HG02981 (cell line): ENCODE results near the gene SIGLEC1.

Experiments
- ATAC-seq: cut with Tn5 transposase; IDR thresholded peaks from one replicate; pipeline ENCODE4 v1.9.1; 2021; ENCODE audit warnings: mild to moderate bottlenecking, moderate library complexity; ENCODE audit not compliant: unreplicated experiment

Gene SIGLEC1

GRCh38 chr20:3744806-3745685 lies 32.6 kb upstream of the SIGLEC1 start:
- no peak for ATAC-seq

- ATAC-seq, result no peak
Measured at GRCh38 chr20:3744037-3744436, 31.6 kb upstream of the SIGLEC1 start.

DNA sequence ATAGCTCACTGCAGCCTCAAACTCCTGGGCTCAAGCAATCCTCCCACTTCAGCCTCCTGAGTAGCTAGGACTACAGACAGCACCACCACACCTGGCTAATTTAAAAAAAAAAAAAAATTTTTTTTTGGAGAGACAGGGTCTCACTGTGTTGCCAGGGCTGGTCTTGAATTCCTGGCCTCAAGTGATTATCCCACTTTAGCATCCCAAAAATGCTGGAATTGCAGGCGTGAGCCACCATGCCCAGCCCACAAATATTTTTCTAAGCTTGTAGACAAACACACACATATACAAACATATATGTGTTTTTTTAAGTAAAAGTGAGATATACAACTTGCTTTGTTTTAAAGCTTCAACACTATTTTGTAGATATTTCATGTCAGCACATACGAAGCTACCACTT lies 30.9 kb upstream of the SIGLEC1 start:
- ATAC-seq, result no peak

DNA sequence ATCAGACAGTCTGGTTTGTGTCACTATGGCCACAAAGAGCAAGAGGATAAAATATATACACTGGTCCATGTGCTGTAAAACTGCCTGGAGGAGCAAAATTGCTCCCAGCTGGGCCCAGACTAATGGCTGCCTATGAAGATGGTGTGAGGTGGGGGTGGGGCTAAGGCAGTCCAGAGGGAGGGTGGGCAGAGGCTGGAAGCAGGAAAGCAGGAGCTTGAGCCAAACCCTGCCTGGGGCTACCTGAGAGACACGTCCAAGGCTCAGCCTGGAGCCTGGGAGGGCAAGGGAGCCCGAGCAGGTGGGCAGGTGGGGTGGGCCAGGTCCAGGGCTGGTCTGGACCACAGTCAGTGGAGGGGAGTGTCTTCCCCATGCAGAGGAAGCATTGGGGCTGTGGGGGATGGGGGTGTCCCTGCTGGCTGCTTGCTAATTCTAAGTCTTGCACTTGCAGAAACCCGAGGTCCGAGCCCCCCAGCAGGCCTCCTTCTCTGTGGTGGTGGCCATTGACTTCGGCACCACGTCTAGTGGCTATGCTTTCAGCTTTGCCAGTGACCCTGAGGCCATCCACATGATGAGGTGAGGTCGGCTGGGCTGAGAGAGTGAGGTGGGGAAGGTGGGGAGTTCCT lies 29.5 kb upstream of the SIGLEC1 start:
- no peak for ATAC-seq

- ATAC-seq, result no peak
Measured at GRCh38 chr20:3740615-3741301, 28.4 kb upstream of the SIGLEC1 start.

DNA sequence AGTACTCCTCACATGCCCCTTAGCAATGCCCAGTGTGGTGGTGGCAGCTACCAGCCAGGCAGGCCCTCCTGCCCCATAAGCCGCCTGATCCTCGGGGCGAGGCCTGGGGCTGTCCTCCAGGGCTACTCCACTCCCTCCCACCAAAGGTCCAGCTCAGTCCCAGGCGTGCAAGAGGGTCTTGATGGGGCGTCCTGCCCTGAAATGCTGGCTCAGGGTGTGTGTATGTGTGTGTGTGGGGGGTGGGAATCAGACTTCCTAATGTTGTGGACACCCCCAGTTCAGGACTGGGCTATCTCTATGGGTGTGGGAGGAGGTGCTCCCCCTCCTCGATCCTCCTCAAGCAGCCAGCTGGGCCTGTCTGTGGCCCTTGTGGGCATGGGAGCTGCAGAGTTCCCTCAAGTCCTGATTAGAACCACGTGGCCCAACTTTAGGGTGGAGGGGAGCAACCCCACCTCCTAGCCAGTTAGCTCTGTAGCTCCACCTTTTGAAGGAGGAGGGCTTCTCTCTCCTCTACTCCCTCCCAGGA lies 27.6 kb upstream of the SIGLEC1 start:
- no peak for ATAC-seq

DNA sequence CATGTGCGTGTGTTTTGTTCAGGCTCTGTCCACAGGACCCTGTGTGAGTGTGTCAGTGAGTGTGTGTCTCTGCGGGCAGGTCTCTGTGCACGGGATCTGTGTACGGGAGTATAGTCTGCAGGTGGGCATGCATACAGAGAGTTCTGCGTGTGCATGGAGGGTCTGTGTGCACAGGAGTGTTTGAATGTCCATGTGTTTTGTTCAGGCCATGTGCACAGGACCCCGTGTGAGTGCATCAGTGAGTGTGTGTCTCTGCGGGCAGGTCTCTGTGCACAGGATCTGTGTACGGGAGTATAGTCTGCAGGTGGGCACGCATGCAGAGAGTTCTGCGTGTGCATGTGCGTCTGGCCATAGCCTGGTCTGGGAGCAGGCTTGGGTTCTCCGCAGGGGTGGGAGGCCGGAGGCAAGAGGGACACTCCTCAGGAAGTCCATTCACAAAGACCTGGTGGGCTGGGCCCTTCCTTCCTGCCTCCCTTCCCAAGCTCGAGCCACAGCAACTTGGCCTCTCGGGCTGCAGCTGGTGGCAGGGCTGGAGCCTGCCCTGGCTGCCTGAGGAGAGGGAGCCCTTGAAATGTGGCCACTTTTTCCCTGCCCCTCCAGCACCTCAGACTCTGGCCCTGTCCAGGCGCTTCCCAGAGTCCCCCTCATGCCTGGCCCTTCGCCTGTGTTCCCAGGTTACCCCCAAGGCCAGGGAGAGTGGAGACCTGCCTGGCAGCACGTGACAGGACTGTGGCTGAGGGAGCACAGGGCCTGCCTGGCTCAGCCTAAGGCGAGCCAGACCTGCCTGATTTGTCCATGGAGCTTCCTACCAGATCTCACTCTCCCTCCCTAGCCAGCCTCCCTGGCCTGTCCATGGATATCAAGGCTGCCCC lies 26.9 kb upstream of the SIGLEC1 start:
- no peak for ATAC-seq

DNA sequence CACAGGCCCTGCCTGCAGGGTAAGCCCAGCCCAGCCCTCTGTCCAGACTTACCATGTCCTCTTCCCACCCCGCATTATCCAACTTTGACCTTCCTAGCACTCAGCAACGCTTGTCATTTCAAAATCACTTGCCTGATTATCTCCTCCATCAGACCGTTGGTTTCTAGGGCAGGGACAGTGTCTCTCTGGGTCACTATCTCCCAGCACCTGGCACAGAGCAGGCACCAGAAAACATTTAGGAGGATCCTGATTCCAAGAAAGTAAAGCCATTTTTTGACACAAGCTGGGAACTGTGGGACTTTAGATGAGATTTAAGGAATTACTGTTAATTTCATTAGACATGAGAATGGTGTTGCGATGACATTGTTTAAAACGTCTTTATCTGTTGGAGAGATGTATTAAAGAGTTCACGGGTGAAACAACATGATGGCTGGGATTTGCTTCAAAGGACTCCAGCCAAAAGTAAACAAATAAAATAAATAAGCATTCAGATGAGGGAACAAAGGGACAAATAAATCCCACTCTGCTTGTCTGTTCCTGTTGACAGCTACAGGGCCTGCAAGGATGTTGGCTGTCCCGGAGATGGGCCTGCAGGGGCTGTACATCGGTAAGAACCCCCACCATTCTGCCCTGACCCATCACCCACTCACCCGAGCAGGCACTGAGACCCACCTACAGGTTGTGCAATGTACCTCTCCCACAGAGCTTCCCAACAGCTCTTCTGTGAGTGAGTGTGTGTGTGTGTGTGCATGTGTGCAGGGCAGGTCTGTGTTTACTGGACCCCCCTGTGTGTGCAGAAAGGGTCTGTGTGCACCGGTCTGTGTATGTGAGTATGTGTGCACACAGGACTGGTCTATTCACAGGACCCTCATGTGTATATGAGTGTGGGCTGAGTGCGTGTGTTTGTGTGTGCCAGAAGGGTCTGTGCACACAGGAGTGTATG lies 26.0 kb upstream of the SIGLEC1 start:
- ATAC-seq, result no peak

DNA sequence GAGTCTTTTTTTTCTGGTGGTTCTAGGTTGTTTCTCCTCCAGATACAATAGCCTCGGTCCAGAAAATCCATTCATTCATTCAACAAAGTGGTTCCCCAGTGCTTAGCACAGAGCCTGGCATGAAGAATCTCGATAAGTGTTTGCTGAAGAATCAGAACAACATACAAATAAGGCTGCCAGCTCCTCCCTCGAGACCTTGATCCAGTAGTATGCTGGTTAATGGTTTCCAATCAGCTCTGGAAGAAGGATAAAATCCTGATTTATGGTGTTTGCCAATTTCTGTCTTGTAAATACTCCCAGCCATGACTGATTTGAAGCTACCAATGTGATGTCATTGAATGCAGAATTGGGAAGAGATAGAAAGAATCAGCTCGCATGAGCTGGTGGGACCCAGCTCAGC lies 23.4 kb upstream of the SIGLEC1 start:
- no peak for ATAC-seq

- ATAC-seq, result no peak
Measured at GRCh38 chr20:3734111-3734843, 21.9 kb upstream of the SIGLEC1 start.

GRCh38 chr20:3733119-3733995 lies 21.0 kb upstream of the SIGLEC1 start:
- ATAC-seq, result no peak

DNA sequence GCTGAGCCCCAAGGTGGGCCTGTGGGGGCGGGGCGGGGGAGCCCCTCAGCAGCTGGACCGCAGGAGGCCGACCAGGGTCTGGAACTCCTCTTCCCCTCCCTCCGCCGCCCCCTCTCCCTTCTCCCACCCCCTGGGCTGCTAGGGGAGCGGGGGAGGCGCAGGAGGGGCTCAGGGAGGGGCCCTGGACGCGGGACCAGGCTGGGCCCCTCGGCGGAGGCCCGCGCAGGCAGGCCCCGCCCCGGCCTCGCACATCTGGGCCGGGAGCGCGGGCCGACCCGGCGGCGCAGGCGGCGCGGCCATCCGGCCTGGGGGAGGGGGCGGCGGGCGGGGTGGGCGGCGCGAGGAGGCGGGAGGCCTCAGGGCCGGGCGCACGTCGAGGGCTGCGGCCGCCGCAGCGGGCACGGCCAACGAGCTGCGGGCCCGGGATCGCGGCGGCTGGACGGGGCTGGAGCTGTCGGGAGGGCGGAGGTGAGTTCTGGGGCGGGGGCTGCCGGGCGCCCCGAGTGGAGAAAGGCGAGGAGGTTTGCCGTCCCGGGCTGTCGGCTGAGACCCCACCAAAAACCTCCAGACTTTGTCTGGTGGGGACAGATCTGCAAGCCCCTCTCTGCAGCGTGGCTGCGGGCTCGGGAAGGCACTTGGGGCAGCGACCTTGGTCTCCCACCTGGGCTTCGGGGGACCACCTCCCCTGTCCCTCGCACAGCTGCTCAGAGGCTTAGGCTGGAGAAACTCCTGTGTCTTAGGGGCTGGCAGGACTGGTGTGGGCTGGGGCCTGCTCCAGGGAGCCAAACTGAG lies 20.1 kb upstream of the SIGLEC1 start, which contains the start of gene HSPA12B:
HSPA12B (plus strand) TSS at position 359 of the 792 bp plus-strand sequence. CDS start 5,990 bp downstream, outside the sequence.
- no peak for ATAC-seq

- no peak for ATAC-seq
Measured at GRCh38 chr20:3731944-3732326, 19.5 kb upstream of the SIGLEC1 start.

- ATAC-seq, result no peak
Measured at GRCh38 chr20:3730803-3731672, 18.6 kb upstream of the SIGLEC1 start.

DNA sequence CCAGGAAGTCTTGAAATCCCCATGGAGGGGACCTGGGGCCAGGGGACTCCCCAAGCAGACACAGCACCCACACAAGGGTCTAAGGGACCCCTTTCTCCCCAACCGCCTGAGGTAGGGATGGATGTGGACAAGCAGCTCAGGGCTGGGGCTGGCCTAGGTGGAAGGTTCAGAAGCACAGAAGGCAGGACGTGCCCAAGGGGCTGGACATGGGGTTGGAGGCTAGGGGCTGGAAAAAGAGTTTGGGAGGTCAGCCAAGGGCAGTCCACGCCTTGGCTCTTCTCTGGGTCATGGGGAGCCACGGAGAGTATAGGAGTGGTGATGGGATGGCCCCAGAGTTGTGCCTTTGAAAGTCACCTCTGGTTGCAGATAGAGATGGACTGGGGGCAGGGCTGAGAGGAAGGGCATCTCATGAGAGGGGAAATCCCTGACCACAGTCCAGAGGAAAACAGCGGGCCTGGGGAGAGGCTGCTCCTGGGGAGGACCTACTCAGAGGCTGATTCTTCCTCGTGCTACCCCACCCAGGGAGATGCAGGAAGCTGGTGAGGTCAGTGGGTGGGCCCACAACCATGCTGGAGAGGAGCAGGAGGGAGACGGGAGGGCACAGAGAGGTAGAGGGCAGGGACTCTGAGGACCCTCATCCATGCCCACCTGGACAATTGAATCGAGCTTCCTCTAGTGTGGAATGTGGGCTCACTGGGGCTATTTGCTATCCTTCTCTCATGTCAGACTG lies 17.6 kb upstream of the SIGLEC1 start:
- no peak for ATAC-seq
